UCSD-AML1 (cell line): ENCODE data around the gene INPP5D.
"Not testable (repeated sequence)": the region's sequence is repeated elsewhere in the genome, so short reads cannot be mapped to it uniquely, and the experiment has no call there.

ENCODE experiments used
- DNase-seq: peaks from one replicate; lab custom pipeline; 2025; ENCODE audit not compliant: unreplicated experiment; lab: John Stamatoyannopoulos, UW

Gene INPP5D

GRCh38 chr2:233059797-233060500 lies at the start of gene INPP5D:
INPP5D (plus strand) TSS chr2:233060342; CDS start chr2:233060479, 137 bp downstream.
- DNase-seq: peak; percentile 85

GRCh38 chr2:233010569-233011267 lies 49.4 kb upstream of the INPP5D start:
- no peak for DNase-seq

GRCh38 chr2:233011268-233011650 lies 48.9 kb upstream of the INPP5D start:
- DNase-seq: no peak

- DNase-seq: no peak
Measured at GRCh38 chr2:233011702-233012131, 48.4 kb upstream of the INPP5D start.

- DNase-seq: peak; percentile 28
Measured at GRCh38 chr2:233012301-233012971, 47.7 kb upstream of the INPP5D start.

- DNase-seq: no peak
Measured at GRCh38 chr2:233013027-233013461, 47.1 kb upstream of the INPP5D start, which contains the start of gene NGEF. NGEF (minus strand) TSS chr2:233013256; CDS start chr2:232974890, 38,366 bp downstream.

GRCh38 chr2:233013650-233014049 lies 46.5 kb upstream of the INPP5D start:
- DNase-seq: no peak

GRCh38 chr2:233015019-233015645 lies 45.0 kb upstream of the INPP5D start:
- DNase-seq: no peak

- DNase-seq: no peak
Measured at GRCh38 chr2:233017947-233018346, 42.2 kb upstream of the INPP5D start.

GRCh38 chr2:233019610-233020009 lies 40.5 kb upstream of the INPP5D start:
- DNase-seq: not testable (repeated sequence)

GRCh38 chr2:233020454-233020853 lies 39.7 kb upstream of the INPP5D start:
- no peak for DNase-seq

- DNase-seq: no peak
Measured at GRCh38 chr2:233021771-233022170, 38.4 kb upstream of the INPP5D start.

GRCh38 chr2:233022561-233022960 lies 37.6 kb upstream of the INPP5D start:
- no peak for DNase-seq

GRCh38 chr2:233023007-233023760 lies 37.0 kb upstream of the INPP5D start:
- DNase-seq: no peak

- no peak for DNase-seq
Measured at GRCh38 chr2:233023761-233024410, 36.3 kb upstream of the INPP5D start.

GRCh38 chr2:233025706-233026105 lies 34.4 kb upstream of the INPP5D start:
- DNase-seq: no peak

GRCh38 chr2:233026198-233026813 lies 33.8 kb upstream of the INPP5D start:
- no peak for DNase-seq

GRCh38 chr2:233029321-233029720 lies 30.8 kb upstream of the INPP5D start:
- no peak for DNase-seq
